GM20000 (cell line): ENCODE results near the gene DYNC1LI1.

Experiments used
- DNase-seq: peaks from one replicate; pipeline ENCODE4 v3.0.0; 2012; ENCODE audit warnings: low spot score
- CTCF ChIP-seq: IDR thresholded peaks from 2 replicates; pipeline ENCODE4 v1.5.1; 2012; ENCODE audit warnings: mild to moderate bottlenecking, control low read depth; ENCODE audit errors: extremely low read depth, missing control alignments

DYNC1LI1 gene

GRCh38 chr3:32607522-32607921 is 36.9 kb upstream of the DYNC1LI1 start:
- no peak for TF ChIP-seq CTCF
- no peak for DNase-seq

GRCh38 chr3:32606960-32607359 is 36.3 kb upstream of the DYNC1LI1 start:
- no peak for TF ChIP-seq CTCF
- DNase-seq = no peak

- no peak for DNase-seq
These were observed 35.6 kb upstream of the DYNC1LI1 start for GRCh38 chr3:32606277-32606676.

GRCh38 chr3:32603064-32603463 is 32.4 kb upstream of the DYNC1LI1 start:
- no peak for TF ChIP-seq CTCF
- DNase-seq = no peak

More at GRCh38 chr3:32606277-32606676, 35.6 kb upstream of the DYNC1LI1 start:
- TF ChIP-seq CTCF = no peak

GRCh38 chr3:32602206-32602605 is 31.5 kb upstream of the DYNC1LI1 start:
- no peak for DNase-seq
- TF ChIP-seq CTCF = no peak

GRCh38 chr3:32601722-32602121 is 31.1 kb upstream of the DYNC1LI1 start:
- TF ChIP-seq CTCF = no peak
- no peak for DNase-seq

- DNase-seq = no peak
- TF ChIP-seq CTCF = no peak
These were observed 27.0 kb upstream of the DYNC1LI1 start for GRCh38 chr3:32597656-32598055.
